Thyroid gland (tissue), 4 donors: ENCODE results near the gene SMCO4.

ENCODE experiments used
- POLR2A ChIP-seq, 2 donors: fragments of 450-650 bp; IDR thresholded peaks; one replicate each; pipeline ENCODE4 v1.6.1; 2017; ENCODE audit warnings: antibody characterized with exemption in 2 of 2, mild to moderate bottlenecking in 2 of 2, moderate library complexity in 1 of 2
- TF ChIP-seq, protein P1 (sequence below), 6 experiments: fragments of 200-600 bp in 3 of 6; fragments of 450-650 bp in 3 of 6; sonication (generic) in 3 of 6; IDR thresholded peaks; one replicate each; pipeline ENCODE4 v1.5.1; 2016 to 2019; ENCODE audit warnings: antibody characterized with exemption in 6 of 6, mild to moderate bottlenecking in 2 of 6, inconsistent platforms in 1 of 6, moderate library complexity in 1 of 6

DNA sequence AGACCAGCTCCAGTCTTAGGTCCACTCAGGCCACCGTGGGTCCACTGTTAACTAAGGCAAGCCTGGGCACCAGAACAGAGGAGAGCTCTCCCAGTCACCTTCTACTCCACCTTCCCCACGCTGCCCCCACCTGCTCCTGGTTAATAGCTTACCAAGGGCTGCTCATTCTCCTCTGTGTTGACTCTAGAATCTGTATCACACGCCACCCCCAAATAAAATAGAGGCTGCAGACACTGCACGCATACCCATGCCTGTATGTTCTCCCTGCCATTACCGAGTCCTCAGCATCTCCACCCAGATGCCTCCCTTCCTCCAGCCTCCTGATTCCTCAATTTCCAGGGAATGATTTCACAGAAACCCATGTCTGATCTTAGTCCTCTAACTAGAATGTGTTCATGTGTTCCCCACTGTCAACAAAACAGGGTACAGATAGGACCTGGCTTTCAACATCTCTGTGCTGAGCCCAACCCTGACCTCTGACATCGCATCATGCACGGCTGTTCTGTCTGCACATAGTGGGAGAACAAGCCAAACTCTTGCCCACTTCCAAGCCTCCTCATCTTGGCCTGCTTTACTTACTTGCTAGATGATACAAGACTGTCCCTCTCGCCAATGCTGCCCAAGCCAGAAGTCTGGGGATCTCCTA is 49.8 kb downstream of the SMCO4 start:
- TF ChIP-seq POLR2A (IDR thresholded peaks at IDR 0.05) = no peak
- TF ChIP-seq, protein P1, sequence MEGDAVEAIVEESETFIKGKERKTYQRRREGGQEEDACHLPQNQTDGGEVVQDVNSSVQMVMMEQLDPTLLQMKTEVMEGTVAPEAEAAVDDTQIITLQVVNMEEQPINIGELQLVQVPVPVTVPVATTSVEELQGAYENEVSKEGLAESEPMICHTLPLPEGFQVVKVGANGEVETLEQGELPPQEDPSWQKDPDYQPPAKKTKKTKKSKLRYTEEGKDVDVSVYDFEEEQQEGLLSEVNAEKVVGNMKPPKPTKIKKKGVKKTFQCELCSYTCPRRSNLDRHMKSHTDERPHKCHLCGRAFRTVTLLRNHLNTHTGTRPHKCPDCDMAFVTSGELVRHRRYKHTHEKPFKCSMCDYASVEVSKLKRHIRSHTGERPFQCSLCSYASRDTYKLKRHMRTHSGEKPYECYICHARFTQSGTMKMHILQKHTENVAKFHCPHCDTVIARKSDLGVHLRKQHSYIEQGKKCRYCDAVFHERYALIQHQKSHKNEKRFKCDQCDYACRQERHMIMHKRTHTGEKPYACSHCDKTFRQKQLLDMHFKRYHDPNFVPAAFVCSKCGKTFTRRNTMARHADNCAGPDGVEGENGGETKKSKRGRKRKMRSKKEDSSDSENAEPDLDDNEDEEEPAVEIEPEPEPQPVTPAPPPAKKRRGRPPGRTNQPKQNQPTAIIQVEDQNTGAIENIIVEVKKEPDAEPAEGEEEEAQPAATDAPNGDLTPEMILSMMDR (IDR thresholded peaks at IDR 0.05) = no peak
